ENCODE data around the gene EGFL7. TPM values are rescaled to one million over a fixed set of nuclear protein-coding genes. Genes with fewer than 3 reads are reported as not detected.
A peak's percentile ranks its signal among the peaks of the same experiment; 100 is the strongest.

Gene EGFL7
- total RNA-seq, 1 donor: 3.3 TPM

DNA sequence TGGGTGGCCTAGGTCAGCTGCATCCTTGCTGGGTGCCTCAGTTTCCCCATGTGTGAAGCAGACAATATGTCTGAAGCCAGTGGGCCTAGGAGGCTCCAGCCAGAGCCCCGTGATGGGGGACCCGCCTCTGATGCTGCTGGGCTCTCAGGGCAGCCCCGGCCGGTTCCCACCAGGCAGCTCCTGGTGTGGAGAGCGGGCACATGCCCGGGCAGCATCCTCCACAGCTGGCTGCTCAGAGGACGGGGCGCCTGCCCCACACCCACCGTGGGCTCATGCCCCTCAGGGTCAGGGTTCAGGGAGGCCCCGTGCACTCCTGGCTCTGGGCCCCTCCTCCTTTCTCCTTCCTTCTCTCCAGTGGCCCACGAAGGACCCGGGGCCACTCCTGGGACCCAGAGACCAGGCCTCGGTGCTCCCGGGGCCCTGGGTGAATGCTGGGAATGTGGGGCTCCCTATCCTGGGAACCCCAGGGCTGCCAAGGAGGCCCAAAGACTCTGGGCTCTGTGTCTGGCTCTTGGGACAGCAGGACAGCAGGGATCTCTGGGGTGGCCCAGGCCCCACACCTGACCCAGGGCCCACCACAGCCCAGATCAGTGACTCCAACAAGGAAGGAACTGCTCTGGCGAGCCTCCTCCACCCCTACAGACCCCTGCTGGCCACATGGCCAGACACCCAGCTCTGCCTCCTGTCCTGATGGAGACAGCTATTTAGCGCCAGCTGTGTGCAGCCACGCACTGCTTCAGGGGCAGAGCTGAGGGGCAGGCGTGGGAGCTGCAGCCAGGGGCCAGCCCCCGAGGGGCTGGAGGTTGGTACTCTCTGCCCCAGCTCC lies 39.5 kb upstream of the EGFL7 start:
- H3K4me2 ChIP-seq (ENCODE audit: insufficient read depth, low read length): no peak overlapping the region
- H4K20me1 ChIP-seq (ENCODE audit: insufficient read depth, low read length): no peaks in the 10 kb centered on the region
- no peaks in the 10 kb centered on the region for H3K79me2 ChIP-seq (ENCODE audit: insufficient read depth, low read length)
- no peaks in the 10 kb centered on the region for H3K9me3 ChIP-seq (ENCODE audit: low read depth, low read length)
- H3K27me3 ChIP-seq (ENCODE audit: insufficient read depth, low read length): peaks cover 3% of the 10 kb centered on the region
- DNase-seq (ENCODE audit: insufficient read length, low spot score, missing footprints): no peak
- H3K27ac ChIP-seq (ENCODE audit: low read depth, low read length): no peak overlapping the region
- H2AFZ ChIP-seq (ENCODE audit: low read length): no peak overlapping the region
- peaks cover 7% of the 10 kb centered on the region for H3K4me1 ChIP-seq (ENCODE audit: insufficient read depth, low read length)
- no peak overlapping the region for H3K4me3 ChIP-seq (ENCODE audit: insufficient read depth, low read length)
- no peaks in the 10 kb centered on the region for H3K36me3 ChIP-seq (ENCODE audit: insufficient read depth, low read length)
- TF ChIP-seq, protein P1, sequence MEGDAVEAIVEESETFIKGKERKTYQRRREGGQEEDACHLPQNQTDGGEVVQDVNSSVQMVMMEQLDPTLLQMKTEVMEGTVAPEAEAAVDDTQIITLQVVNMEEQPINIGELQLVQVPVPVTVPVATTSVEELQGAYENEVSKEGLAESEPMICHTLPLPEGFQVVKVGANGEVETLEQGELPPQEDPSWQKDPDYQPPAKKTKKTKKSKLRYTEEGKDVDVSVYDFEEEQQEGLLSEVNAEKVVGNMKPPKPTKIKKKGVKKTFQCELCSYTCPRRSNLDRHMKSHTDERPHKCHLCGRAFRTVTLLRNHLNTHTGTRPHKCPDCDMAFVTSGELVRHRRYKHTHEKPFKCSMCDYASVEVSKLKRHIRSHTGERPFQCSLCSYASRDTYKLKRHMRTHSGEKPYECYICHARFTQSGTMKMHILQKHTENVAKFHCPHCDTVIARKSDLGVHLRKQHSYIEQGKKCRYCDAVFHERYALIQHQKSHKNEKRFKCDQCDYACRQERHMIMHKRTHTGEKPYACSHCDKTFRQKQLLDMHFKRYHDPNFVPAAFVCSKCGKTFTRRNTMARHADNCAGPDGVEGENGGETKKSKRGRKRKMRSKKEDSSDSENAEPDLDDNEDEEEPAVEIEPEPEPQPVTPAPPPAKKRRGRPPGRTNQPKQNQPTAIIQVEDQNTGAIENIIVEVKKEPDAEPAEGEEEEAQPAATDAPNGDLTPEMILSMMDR (IDR thresholded peaks at IDR 0.05; ENCODE audit: extremely low read depth, low read depth, low read length): no peak

DNA sequence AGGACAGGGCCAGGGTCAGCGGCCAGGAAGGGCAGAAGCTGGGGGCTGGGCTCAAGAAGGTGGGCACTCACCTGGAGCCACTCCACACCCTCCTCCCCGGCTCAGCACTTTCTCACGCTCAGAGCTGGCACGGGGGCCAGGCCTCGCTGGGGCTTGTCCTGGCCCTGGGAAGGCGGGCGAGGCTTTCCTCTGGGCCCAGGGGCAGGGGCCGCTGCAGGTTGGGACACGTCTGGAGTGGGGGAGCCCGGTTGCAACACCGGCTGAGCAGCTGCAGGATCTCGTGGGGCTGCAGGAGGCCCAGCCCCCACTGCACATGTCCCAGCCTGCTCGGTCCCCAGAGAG lies 38.9 kb upstream of the EGFL7 start:
- Histone ChIP-seq H3K4me2 (ENCODE audit: insufficient read depth, low read length) (no peak overlapping the region), H3K4me1 (ENCODE audit: insufficient read depth, low read length) (peaks cover 7% of the 10 kb centered on the region), H3K9me3 (ENCODE audit: low read depth, low read length) (no peaks in the 10 kb centered on the region), H3K79me2 (ENCODE audit: insufficient read depth, low read length) (no peaks in the 10 kb centered on the region), H3K27ac (ENCODE audit: low read depth, low read length) (no peak overlapping the region), H3K4me3 (ENCODE audit: insufficient read depth, low read length) (no peak overlapping the region), H2AFZ (ENCODE audit: low read length) (no peak overlapping the region), H3K27me3 (ENCODE audit: insufficient read depth, low read length) (peaks cover 3% of the 10 kb centered on the region), H3K36me3 (ENCODE audit: insufficient read depth, low read length) (no peaks in the 10 kb centered on the region), H4K20me1 (ENCODE audit: insufficient read depth, low read length) (no peaks in the 10 kb centered on the region)
- TF ChIP-seq, protein P1 (IDR thresholded peaks at IDR 0.05; ENCODE audit: extremely low read depth, low read depth, low read length): no peak
- no peak for DNase-seq (ENCODE audit: insufficient read length, low spot score, missing footprints)

DNA sequence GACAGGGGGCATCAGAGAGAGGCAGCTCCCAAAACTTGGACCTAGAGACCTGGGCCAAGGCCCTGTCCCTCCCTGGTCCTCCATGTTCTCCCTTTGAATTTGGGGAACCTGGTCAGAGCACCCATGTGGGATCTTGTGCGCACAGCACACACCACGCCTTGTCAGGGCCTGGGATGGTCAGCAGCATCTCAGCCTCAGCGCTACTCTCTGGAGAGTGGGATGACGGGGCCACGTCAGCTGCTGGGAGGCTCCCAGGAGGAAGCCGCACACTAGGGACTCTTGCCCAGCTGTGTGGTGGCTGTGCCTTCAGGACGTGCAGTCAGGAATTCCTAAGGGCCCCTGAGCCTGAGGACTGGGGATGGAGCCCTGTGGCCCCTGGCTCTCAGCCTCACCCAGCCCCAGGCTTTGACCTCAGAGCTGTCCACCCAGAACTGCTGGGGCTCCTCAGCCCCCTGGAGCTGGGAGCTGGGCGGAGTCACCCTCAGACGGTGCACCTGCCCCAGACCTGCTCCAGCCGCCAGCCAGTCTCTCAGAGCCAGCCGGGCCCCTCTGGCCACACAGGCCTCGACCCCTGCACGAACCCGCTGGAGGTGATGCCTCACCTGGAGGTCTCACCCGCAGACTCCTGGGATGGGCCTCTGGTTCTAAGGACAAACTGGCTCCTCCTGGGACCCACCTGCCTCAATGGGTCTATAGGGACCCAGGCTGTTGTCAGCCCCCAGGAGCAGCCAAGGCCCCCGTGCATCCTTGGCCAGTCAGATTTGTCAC lies 38.3 kb upstream of the EGFL7 start:
- Histone ChIP-seq H3K9me3 (ENCODE audit: low read depth, low read length) (no peaks in the 10 kb centered on the region), H4K20me1 (ENCODE audit: insufficient read depth, low read length) (no peaks in the 10 kb centered on the region), H3K27me3 (ENCODE audit: insufficient read depth, low read length) (no peaks in the 10 kb centered on the region)

More for the DNA sequence above, 38.3 kb upstream of the EGFL7 start:
- DNase-seq (ENCODE audit: insufficient read length, low spot score, missing footprints): peak; percentile 95
- H3K36me3 ChIP-seq (ENCODE audit: insufficient read depth, low read length): no peaks in the 10 kb centered on the region
- peaks cover 7% of the 10 kb centered on the region for H3K4me1 ChIP-seq (ENCODE audit: insufficient read depth, low read length)
- H3K4me3 ChIP-seq (ENCODE audit: insufficient read depth, low read length): no peak overlapping the region
- no peak overlapping the region for H3K4me2 ChIP-seq (ENCODE audit: insufficient read depth, low read length)
- no peak overlapping the region for H3K27ac ChIP-seq (ENCODE audit: low read depth, low read length)
- H2AFZ ChIP-seq (ENCODE audit: low read length): no peak overlapping the region
- TF ChIP-seq, protein P1 (IDR thresholded peaks at IDR 0.05; ENCODE audit: extremely low read depth, low read depth, low read length): no peak
- no peaks in the 10 kb centered on the region for H3K79me2 ChIP-seq (ENCODE audit: insufficient read depth, low read length)
